Fibroblast of skin of right quadriceps (primary cell): ENCODE results near the gene PTPRN2.
"Not testable (repeated sequence)": the region's sequence is repeated elsewhere in the genome, so short reads cannot be mapped to it uniquely, and the experiment has no call there.

ENCODE experiments used
- DNase-seq: peaks from one replicate; pipeline ENCODE4 v3.0.0-alpha.2; 2013

PTPRN2 gene

DNA sequence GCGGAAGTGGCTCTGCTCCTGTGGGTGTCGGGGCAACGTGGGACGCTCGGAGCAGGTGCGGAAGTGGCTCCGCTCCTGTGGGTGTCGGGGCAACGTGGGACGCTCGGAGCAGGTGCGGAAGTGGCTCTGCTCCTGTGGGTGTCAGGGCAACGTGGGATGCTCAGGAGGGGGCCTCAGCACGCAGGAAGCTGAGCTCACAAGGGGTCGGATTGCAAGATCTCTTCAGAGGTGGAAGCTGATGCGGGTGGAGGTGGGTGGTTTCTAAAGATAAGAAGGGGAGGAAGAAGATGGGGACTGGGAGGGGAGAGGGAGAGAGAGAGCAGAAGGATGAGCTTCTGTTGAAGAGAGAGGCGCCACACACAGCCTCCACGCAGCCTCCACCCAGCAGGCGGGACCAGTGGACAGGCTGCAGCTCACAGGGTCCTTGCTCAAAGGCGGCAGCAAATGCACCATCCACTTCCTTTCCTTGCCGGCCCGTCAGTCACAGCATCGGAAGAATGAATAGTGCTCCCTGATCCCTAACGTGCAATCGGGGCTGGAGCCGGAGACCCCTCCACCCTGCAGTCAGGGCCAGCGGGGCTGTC lies 78.7 kb downstream of the PTPRN2 start:
- DNase-seq = no peak

DNA sequence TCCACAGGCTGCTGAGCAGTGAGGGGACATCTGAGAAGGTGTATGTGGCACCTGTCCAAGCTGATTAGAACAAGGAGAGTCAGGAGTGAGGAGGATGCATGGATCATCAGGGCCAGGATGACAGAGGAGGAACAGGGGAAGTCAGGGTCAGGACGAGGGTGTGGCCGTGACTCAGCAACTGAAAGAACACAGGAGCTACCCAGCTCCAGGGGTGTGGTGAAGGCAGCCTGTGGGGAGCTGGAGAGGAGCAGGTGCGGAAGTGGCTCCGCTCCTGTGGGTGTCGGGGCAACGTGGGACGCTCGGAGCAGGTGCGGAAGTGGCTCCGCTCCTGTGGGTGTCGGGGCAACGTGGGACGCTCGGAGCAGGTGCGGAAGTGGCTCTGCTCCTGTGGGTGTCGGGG lies 79.3 kb downstream of the PTPRN2 start:
- DNase-seq = not testable (repeated sequence)

DNA sequence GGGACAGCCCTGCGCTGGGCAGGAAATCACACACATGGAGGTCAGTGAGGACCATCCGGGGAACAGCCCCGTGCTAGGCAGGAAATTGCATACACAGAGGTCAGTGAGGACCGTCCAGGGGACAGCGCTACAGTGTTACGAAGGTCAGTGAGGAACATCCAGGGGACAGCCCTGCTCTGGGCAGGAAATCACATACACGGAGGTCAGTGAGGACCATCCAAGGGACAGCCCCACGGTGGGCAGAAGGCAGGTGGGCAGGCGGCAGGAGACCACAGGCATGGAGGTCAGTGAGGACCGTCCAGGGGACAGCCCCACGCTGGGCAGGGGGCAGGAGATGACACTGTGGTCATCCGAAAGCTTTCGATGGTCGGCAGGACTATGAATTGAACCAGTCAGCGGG lies 79.7 kb downstream of the PTPRN2 start:
- DNase-seq = no peak

DNA sequence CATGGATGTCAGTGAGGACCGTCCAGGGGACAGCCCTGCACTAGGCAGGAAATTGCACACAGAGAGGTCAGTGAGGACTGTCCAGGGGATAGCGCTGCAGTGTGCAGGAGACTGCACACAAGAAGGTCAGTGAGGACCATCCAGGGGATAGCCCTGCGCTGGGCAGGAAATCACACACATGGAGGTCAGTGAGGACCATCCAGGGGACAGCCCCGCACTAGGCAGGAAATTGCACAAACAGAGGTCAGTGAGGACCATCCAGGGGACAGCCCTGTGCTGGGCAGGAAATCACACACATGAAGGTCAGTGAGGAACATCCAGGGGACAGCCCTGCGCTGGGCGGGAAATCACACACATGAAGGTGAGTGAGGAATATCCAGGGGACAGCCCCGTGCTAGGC lies 80.4 kb downstream of the PTPRN2 start:
- DNase-seq = not testable (repeated sequence)

DNA sequence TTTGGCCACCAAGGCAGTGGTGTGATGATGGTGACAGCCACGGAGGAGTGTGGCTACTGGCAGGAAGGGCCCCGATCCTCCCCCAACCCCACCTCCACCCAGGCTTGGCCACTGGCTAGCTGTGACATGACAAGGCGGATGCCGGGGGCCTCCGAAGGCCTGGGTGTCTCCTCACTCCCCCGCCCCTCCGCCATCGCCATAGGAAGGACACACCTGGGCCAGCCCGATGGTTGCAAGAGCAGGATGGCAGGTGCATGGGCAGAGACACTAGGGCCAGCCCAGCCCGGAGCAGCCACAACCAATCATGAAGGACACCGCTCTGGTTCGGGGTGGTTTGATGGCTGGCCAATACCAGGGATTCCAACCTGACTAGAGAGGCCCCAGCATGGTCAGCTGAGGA lies 81.0 kb downstream of the PTPRN2 start:
- DNase-seq = no peak

DNA sequence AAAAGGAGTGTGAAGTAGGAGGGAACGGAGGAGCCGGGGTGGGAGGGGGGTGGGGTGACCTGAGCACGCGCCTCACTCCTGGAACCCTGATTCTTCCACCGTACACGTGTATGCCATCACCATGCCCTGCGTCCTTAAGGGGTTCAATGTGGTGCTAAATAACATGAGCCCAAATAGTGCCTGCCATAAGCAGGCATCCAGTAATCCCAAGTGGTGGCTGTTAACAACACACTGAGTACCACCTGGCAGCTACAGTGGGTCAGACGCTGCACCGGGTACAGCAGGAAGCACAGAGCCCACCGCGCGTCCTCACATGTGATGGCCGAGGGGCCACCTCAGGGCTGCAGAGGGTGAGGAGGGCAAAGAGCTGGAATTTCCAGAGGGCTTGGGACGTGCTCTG lies 81.9 kb downstream of the PTPRN2 start:
- DNase-seq = no peak

DNA sequence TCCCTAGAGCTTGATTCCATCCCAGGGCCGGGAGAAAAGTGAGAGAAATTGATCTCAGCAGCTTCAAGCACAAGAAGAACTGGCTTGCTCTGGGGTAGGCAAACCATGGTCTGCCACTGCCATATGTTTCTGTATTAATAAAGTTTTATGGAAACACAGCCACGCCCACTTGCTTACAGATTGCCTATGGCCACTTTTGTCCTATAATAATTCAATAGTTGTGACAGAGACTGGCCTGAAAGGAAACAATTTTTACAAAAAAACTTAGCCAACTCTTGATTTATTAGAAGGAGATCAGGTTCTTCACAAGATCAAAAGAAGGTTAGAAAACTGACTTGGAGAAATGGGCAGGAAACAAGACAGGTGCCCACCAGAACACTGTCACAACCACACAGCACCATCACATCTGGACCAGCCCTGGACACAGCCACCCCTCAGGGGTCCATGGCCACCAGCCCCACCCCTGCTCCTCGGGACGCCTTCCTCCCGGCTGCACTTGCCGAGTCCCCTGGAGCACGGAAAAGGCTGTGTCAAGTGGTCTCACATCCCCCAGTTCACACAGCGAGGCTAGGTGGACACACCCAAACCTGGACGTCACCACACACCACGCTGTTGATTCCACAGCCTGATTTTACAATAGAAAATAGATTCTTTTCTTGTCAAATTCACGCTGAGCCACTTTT lies 85.4 kb downstream of the PTPRN2 start:
- no peak for DNase-seq

DNA sequence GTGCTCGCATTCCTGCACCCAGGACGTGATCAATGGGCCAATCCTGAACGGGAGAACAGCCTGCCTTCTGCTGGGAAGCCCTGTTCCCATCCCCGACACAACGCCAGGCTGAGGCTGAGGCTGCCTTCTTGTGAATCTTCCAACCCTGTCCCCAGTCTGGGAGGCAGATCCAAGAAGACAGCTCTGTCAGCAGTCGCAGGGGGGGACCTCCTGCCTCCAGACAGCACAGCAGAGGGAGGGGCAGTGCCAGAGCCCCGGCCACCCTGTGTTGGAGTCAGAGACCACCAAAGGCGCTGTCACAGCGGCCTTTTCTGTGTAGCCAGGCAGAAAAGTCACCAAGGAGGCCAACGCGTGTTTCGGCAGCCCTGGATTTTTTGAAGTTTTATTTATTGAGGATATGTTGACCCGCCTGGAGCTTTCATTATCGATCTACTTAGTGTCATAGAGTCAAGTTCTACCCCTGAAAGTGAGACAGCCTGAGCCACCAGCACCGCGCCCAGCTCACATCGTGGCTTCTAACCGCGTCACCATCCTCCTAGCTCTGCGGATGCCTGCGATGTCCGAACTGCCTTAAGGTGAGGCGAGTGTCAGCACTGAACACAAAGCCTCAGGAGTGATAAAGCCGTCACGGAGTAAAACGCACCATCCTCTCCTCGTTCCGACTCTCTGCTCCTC lies 86.1 kb downstream of the PTPRN2 start:
- DNase-seq = no peak

DNA sequence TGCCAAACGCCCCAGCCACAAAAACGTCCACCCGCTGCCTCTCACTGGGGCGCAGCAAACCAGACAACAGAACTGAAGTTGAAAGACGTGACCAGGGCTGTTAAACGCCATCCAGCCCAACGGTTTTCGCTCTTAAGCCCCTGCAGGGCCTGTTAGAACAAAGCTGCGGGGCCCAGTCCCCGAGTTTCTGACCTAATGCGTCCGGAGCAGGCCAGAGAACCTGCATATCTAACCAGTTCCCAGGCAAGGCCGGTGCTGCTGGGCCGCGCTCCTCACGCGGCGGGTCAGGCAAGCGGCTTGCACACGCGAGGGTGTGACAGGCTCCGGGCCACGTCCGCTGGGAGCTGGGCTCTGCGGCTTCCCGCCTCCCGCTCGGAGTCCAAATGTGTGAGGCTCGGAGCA lies 87.0 kb downstream of the PTPRN2 start:
- no peak for DNase-seq

DNA sequence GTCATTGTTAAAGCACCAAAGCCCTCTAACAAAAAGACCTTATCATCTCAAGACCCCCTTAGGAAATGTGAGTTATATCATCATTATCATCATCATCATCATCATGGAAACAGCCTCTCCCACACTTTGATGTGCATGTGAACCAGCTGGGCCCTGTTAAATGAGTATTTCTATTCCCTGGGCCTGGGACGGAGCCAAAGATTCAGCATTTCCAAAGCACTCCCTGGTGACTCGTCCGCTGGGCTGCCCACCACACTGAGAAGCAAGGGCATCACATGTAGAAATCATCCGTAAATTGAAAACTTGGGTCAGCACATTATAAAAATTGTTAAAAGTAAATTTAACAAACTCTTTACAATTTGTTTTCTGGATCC lies 88.6 kb downstream of the PTPRN2 start:
- no peak for DNase-seq

DNA sequence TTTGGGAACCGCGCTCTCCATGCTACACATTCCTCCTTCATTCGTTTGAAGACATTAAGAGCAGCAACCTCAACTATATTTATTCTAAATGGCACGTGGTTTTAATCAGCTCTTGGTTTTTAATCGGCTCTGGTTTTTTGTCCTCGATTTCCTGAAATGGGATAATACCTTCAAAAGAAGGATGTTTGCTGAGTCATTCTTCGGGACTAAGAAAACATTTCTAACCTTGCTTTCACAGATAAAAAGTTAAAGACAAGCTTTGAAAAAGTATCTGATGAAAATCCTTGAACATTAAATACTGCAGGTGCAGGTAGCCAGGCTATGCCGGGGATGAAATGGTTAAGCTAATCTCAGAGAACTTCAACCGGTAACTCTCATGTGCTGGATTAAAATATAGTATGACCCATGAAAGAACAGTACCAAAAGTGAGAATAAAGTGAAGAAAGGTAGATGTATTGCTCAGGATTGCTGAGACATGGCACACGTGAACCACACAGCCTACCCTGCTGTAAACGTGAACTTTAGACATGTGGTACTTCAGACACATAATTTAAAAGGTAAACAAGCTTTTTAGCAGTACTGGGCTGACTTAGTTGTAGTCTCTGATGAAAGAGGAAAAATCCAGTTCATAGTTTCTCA lies 89.1 kb downstream of the PTPRN2 start:
- DNase-seq = no peak

DNA sequence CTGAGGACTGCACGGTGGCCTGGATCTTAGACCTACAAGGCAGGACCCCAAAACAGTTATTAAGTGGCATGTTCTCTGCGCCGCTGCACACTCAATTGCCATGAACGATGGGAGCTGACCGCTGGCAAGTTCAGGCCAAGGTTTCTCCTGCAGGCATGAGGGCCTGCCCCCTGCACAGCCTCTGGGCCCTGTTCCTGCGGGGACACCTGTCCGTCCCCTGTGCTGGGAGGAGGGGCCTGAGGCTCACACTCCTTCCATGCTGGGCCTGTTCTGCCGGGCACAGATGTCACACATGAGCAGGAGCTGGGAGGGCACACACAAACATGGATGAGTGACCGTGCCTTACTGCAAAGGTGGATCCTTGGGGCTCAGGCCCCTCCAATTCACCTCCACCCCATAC lies 90.0 kb downstream of the PTPRN2 start:
- DNase-seq = no peak

DNA sequence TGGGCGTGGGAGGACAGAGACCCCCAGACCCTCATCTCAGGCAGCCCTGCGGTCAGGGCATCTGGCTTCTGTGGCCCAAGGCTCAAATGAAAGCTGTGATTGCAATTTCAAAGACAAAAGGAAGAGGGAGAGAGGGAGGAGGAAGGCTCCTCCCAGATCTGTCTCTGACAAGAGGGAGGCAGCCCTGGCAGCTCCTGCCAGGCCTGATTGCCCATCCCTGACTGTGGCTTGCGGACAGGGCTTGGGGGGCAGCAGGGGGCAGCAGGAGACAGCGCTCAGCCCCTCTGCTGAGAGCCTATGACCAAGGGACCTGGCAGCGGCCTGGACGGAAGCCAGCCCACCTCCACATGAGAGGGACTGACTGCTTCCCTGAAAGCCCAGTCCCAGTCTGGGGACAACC lies 91.8 kb downstream of the PTPRN2 start:
- no peak for DNase-seq

DNA sequence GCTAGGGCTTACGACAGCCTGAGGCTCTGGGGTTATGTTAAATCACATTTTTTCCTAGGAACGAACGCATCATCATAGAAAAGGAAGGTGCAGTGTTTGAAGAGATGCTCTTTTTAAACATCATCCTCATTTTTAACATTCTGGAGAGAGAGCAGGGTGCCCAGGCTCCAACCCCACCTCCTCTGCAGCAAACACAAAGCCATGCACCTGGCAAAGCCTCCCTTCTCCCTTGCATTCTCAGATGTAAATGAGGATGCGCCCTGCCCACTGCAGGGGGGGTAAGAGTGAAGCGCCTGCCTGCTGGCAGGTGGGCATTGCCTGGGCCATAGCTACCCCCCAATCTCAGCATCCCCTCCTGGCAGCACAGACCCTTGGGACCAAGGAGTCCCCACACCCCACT lies 92.4 kb downstream of the PTPRN2 start:
- DNase-seq = no peak

DNA sequence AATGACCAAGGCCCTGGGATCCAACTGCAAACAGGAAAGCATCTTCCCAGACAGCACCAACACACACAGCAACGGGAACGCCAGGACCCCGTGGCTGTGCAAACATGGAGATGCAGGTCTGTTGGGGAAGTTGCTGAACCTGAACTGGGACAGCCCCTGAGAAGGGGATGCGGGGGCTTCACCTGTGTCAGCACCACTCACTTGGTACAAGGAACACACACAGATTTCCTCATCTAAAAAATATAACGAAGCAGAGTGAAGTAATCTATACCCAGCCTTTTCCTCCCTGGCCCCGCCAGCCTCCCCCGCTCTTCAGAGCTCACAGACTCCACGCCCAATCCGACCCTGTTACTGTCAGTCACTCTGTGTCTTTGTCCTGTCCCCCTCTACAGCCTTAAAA lies 93.0 kb downstream of the PTPRN2 start:
- no peak for DNase-seq

DNA sequence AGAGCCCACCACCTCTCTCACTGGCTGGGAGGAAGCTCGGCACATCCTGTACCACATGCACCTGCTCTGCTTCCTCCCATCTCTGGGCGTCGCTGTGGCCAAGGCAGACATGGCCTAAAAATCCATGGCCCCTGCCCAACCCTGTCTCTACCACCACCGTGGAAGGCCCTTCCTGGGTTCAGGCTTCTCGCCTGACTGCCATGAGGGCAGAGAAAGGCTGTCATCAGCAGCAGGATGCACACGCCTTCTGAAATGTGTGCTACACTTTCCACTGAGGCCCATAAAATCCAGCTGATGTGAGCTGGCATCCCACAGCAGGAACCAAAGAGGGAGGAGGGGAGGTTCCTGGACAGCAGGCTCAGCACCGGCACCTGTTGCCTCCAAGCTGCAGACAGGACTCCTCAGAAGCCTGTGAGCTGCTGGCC lies 93.4 kb downstream of the PTPRN2 start:
- no peak for DNase-seq

DNA sequence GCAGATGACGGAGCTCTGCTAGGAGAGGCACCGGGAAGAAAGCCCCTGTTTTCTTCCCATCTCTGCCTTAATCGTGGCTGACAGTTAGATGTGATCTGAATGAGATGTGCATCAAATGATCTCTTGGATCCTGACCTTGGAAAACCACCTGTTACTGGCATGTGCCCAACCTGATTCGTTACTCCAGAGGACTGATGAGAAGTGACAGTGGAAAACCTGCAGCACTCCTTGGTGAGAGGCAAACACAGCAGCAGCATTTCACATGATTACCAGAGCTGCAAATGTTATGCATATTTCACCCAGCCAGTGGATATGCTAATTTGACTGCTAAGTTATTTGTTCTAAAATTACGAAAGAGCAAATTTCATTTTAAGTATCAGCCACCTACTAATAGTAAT lies 95.3 kb downstream of the PTPRN2 start:
- no peak for DNase-seq

DNA sequence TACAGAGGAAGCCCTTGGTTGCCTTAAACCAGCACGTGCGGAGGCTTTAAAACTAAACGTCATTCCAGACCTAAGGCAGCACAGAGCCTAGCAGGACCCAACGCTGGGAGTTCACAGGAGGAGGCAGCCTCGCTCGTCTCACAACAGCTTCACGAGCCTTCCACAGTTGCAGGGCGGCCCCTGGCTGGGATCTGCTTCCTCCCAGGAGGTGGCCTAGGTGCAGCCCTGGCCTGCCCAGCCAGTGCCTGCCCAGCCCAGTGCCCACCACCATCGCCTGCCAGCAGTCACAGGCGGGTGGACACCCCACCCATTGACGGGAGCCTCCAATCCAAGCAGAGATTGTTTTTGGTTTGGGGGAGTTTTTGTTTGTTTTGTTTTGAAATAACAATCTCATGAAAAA lies 96.5 kb downstream of the PTPRN2 start:
- DNase-seq = no peak

DNA sequence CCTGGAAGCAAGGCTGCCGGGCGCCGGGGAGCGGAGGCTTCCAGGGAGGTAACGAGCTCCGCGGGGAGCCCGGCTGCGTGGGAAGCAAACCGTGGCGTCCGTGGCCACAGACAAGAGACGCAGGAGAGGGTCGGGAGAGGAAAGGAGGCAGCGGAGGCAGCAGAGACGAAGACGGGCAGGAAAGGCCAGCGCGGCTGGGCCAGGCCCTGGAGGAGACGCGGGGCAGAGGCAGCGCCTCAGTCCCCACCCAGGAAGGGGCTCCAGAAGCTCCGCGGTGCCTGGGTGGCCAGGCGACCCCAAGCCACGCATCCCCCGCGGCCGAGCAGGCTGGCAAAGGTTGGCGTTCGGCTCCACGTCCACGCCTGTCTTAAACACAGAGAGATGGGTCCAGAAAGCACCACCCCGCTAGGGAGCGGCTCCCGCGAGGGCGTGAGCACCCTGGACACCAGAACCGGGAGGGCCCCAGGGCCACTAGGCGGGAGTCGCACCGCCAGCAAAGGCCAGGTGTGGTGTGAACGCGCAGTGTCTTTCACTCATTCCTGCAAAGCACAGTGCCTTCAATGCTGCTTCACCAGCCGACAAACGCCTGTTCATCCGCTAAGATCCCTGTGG lies 97.3 kb downstream of the PTPRN2 start:
- DNase-seq = no peak

DNA sequence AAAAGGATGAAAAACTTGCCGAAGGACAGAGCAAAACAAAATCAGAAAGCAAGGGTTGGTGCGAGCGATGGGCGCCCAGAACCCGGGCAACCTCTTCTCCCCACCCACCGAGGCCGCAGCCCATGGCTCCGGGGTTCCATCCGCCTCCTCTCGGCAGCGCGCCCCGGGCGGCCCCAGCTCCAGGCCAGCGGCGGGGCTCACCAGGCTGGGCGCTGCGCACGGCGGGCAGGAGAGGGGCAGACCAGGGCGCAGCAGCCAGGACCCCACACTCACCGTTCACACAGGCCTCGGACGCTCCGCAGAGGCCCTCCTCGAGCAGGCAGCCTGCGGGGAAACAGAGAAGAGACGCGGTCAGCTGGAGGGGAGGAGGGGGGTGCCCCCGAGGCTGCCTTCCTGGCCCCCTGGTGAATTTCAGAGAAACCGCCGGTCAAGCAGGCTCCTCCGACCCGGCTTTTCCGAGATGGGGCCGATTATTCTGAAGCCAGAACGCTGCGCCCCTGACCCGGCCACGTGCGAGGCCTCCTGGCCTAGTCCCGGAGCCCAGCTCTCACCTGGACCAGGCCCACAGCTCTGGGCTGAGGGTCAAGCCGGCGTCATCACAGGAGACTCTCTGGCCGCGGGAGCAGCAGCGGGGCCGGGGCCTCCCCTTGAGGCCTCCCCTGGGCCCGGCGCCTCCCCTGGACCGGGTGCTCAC lies 98.0 kb downstream of the PTPRN2 start:
- DNase-seq = no peak

DNA sequence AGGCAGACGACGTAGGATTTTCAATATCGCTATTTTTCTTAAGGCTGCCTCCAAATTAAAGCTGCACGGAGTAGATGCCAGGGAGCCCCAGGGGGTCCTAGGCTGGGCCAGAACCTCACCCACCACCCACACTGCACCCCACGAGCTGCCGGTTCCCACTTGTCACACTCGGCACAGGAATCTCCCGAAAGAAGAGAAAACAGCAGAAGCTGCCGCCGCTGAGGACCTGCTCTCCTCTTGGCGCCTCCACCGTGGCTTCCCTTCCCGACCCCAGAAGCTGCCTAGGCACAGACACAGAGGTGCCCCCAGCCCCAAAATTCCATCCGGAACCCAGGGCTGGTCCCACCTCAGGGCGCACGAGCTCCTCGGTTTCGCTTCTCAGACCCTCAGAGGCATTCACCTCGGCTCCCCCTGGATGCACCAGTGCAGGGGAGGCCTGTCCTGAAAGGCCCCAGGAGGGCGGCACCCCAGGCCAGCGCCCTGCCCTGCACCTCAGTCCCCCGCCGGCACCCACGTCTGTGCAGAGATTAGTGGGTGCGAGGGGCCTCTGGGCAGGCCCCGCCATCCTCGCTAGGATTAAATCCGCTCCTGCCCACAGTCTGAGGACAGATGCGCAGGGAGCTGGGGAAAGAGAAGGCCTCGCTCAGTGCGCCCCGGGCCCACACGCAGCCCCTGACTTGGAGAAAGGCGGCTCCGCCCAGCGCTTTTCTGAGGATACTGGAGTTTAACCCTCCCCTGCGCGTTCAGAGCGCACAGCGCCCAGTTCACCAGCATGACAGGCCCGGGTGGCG lies 99.2 kb downstream of the PTPRN2 start:
- no peak for DNase-seq

DNA sequence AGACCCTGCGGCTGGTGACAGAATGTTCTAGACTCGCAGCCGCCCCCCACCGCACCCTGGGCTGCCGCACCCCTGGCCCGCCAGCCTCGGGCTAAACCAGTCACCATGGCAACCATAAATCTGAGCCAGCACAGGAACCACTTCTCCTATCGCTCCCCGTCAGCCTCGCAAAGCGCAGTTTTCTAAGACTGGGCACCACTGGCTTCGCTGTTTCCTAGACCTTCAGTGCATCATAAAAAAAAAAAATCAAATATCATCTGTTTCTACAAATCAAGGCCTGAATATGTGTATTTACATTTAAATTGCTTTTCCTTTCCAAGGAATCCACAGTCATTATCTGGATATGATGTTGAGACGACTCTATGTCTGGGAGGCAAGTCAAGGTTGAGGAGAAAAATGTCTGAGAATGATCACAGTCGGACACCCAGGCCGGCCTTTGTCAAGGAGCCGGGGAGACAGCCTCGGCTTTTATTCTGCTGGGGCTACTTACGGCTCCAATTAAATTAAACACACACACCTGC lies 99.9 kb downstream of the PTPRN2 start:
- DNase-seq = no peak
